ENCODE data around the gene GRB14.
"Not testable (repeated sequence)": the region's sequence is repeated elsewhere in the genome, so short reads cannot be mapped to it uniquely, and the experiment has no call there.

GRB14 gene

DNA sequence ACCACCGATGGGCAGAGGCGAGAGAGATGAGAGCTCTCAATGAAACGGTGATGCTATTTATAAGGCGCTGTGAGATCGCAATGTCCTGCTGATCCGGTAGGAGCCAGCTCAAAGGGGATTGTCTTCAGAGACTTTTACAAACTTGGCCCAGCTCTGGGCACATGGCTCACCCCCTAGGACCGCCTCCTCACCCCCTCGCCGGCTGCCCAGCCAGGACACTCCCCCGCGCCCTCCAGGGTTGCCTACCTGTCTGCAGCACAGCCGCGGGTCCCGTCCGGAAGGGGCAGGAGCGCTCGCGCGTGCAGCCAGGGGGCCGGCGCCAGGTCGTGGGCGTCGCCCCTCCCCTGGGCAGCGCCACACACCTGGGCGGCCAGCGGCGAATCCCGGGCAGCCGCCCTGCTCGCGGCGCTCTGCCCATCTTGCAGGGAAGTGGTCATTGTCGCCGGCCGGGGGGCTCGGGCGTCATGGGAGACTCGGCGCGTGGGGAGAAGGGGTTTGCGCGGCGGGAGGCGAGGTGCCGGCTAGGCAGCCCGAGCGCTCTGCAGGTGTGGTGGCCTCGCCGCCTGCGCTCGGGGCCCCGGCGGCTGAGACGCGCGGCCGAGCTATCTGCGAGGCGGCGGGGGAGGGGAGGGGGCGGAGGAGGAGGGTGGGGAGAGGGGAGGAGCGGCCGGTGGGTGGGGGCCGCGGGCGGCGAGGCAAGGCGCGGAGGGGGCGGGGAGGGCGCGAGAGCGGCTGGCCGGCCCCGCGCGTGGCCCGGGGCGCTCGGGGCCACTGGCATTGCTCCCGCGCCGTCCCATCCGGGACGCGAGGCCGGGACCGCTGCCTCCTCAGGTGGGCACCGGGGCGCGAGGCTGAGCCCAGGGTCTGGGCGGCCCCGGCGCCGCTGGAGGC is at the start of gene GRB14:
TSS of gene GRB14 (minus strand) at position 610 of the 891 bp plus-strand sequence. CDS start at position 437, 173 bp downstream.
- no peak for DNase-seq (ENCODE audit: low read depth in 1 of 2, low spot score in 1 of 2)

GRCh38 chr2:164669291-164669690 is 48.0 kb upstream of the GRB14 start:
- no peak for DNase-seq (ENCODE audit: low read depth in 1 of 2, low spot score in 1 of 2)

DNA sequence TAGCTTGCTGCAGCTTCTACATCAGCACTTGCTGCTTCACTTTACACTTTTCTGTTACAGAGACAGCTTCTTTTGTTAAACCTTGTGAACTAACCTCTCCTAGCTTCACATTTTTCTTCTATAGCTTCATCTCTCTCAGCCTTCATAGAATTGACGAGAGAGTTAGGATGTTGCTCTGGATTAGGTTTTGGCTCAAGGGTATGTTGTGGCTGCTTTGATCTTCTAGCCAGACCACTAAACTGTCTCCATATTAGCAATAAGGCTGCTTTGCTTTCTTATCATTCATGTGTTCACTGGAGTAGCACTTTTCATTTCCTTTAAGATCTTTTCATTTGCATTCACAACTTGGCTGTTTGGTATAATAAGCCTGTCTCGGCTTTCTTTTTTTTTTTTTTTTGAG is 46.3 kb upstream of the GRB14 start:
- DNase-seq (ENCODE audit: low read depth in 1 of 2, low spot score in 1 of 2): no peak

DNA sequence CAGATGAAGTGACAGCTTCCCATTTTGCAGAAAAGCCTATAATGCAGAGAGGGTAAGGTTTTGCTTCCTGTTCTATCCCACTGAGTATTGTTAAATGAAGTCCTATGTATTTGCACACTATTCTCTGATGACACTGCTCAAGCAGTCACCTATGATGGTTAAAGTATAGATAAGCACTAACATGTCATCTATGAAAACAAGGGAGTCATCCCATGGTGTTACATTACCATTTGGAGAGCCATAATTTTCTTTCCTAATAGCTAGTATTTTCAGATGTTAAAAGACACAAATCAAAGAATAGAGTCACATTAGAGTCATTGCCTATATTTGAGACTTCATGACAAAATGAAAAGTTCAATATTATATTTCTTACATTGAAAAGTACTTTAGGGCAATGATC is 42.8 kb upstream of the GRB14 start:
- no peak for DNase-seq (ENCODE audit: low read depth in 1 of 2, low spot score in 1 of 2)

- DNase-seq (ENCODE audit: low read depth in 1 of 2, low spot score in 1 of 2): no peak
Observed at GRCh38 chr2:164662868-164663631, 41.8 kb upstream of the GRB14 start.

DNA sequence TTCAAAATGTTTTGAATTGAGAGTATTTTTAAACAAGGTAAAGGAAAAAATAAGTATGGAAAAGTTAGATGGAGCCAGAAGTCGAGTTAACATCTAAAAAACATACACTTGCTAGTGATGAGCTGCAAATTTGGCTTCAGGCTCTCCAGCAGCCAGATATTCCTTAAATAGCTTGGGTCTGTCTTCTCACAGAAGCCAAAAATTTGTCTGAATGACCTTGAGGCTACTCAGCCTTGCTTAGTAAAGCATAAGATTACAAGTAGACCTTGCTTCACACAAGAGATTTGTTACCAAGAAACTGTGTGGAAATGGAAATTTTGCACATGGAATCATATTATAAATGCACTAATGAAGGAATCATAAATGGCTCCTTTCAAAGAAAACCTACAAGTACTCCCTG is 40.8 kb upstream of the GRB14 start:
- no peak for DNase-seq (ENCODE audit: low read depth in 1 of 2, low spot score in 1 of 2)

DNA sequence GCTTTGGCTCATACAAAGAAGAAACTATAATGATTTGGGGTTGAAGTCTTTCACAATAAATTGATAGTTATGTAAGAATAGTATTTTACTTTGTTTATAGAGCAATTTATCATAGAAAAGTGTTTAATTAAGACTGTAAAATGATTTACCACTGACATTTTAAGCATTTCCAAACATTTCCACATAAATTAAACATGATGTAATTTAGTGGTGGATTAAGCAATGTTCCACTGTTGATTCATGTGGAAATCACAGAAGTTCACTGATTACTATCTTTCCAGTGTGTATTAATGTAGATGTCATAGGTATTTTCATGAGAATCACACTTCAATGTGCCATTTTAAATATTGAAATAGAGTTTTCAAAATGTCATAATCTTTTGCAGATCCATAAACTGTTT is 40.1 kb upstream of the GRB14 start:
- DNase-seq (ENCODE audit: low read depth in 1 of 2, low spot score in 1 of 2): no peak

DNA sequence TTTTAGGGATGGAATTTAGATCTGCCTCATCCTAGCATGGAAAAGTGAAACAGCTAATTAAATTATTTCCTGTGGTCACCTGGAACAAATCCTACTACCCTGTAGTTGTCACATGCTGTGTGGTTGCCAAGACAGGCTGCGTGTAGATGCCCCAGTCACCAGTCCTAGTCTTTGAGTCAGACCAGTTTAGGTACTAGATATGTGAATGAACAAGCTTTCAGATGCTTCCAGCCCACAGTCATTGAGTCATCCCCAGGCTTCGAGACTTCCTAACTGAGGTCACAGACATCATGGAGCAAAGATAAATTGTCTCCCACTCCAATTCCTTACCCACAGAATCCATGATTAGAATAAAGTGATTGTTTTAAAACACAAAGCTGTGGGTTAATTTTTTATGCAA is 35.8 kb upstream of the GRB14 start:
- no peak for DNase-seq (ENCODE audit: low read depth in 1 of 2, low spot score in 1 of 2)

DNA sequence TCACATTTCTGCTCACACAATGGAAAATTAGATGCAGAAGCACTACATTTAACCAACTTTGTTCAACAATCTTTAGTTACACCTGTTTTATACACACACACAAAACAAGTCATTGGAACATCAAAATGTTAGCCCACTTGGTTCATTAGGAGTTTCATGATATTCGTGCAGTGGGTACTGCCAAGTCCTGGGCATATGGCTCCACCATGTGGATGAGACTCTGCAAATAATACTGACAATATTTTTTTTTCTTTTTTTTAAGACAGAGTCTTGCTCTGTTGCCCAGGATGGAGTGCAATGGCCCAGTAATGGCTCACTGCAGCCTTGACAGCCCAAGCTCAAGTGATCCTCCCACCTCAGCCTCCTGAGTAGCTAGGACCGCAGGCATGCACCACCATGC is 34.5 kb upstream of the GRB14 start:
- no peak for DNase-seq (ENCODE audit: low read depth in 1 of 2, low spot score in 1 of 2)

DNA sequence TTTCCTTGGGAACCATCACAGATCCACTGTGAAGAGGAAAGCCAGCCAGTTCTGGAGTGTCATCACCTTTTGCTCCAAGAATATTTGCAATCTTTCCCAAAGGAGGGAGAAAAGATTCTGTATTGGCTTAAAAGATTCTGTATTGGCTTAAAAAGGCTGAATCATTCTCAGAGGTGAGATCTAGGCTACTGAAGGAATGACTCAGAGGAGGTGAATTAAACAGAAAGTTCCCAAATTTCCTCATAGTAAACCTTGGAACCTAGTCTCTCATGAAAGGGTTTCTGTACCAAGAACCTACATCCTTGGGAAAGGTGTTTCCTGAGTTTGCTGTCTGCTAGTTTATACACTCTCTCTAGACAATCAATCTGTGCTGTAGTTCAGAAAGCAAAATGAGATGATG is 34.1 kb upstream of the GRB14 start:
- no peak for DNase-seq (ENCODE audit: low read depth in 1 of 2, low spot score in 1 of 2)

GRCh38 chr2:164651361-164651760 is 30.1 kb upstream of the GRB14 start:
- DNase-seq (ENCODE audit: low read depth in 1 of 2, low spot score in 1 of 2): no peak

DNA sequence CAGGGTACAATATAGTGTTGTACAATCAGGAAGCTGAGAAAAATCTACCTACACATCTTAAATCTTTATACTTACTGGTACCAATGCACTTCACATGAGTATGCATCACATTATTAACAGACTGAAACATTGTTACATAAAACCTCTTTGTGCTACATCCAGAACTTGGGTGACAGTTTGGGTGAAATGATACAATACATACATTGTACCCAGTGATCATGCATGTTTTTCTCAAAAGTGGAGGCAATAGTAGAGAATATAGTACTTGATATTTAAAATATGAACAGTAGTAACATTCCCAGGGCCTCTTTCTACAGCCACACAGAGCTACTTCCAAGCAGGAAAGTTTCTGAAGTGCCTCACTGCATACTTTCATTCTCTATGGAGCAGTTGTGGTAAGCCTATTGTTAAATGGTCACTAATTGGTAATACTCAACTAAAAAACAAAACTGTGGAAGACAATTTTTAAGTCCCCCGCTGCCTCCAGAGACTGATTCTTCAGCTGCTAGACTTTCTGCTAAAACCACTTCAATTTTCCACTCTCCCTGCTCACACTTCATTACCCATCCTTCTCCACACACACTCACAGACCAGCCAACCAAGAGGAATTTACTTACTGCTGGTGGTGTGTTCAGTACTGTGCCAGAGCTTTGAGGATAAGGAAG is 22.9 kb upstream of the GRB14 start:
- no peak for DNase-seq (ENCODE audit: low read depth in 1 of 2, low spot score in 1 of 2)

- no peak for DNase-seq (ENCODE audit: low read depth in 1 of 2, low spot score in 1 of 2)
Observed at GRCh38 chr2:164642946-164643555, 21.8 kb upstream of the GRB14 start.

DNA sequence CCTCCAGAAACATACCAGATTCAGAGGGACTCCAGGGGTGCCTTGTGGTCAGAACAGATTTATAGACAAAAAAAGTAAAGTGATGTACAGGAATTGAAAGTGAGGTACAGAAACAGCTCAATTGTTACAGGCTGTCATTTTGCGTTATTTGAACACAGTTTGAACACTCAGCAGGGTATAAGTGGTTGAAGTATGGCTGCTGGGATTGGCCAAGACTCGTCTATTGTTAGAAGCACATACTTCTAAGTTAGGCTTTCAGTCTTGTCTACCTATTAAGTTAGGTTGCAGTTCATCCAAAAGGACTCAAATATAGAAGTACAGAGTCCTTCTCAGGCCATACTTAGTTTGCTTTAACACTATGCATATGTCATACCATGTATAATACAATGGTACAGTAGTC is 21.0 kb upstream of the GRB14 start:
- no peak for DNase-seq (ENCODE audit: low read depth in 1 of 2, low spot score in 1 of 2)

DNA sequence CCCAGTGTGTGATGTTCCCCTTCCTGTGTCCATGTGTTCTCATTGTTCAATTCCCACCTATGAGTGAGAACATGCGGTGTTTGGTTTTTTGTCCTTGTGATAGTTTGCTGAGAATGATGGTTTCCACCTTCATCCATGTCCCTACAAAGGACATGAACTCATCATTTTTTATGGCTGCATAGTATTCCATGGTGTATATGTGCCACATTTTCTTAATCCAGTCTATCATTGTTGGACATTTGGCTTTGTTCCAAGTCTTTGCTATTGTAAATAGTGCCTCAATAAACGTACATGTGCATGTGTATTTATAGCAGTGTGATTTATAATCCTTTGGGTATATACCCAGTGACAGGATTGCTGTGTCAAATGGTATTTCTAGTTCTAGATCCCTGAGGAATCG is 7.0 kb upstream of the GRB14 start:
- not testable (repeated sequence) for DNase-seq (ENCODE audit: low read depth in 1 of 2, low spot score in 1 of 2)

- DNase-seq (ENCODE audit: low read depth in 1 of 2, low spot score in 1 of 2): no peak
Observed at GRCh38 chr2:164625378-164625971, 4.2 kb upstream of the GRB14 start.

DNA sequence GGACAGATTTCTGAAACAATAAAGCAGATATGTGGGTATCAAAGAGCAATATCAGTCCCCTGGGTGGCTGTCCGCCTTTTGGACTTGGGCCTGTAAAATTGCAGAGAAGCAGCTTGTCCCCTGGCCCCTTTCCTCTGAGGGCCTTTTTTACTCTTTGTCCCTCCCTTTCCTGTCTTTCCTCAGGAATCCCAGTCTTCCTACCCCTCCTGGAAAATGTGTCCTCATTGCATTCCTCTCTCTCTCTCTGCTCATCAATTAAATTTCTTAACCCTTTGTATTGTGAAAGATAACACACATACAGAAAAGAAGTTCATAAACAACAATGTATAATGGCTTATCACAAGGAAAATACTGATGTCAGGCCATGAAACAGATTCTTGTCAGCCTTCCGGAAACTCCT is 3.0 kb upstream of the GRB14 start:
- DNase-seq (ENCODE audit: low read depth in 1 of 2, low spot score in 1 of 2): no peak

- DNase-seq (ENCODE audit: low read depth in 1 of 2, low spot score in 1 of 2): no peak
Observed at GRCh38 chr2:164622338-164623106, 1.2 kb upstream of the GRB14 start.

DNA sequence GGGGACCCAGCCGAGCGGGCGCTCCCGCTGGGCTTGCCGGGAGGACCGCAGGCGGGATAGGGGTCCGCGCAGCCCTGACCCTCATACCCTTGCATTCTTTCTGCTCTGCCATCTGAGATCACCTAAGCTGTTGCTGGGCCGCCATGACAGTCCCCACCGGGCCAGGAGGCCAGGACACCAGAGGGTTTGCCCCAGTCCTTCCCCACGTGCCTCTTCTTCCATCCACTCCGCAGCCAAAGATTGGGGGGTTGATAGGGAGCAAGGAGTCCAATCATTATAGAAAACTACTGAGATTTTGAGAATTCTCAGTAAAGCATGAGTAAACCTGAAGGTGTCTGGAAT is 453 bp upstream of the GRB14 start:
- no peak for DNase-seq (ENCODE audit: low read depth in 1 of 2, low spot score in 1 of 2)

GRCh38 chr2:164620457-164620856 is 825 bp downstream of the GRB14 start:
- no peak for DNase-seq (ENCODE audit: low read depth in 1 of 2, low spot score in 1 of 2)
